HL-60 (cell line): Measurements from ENCODE around the gene SLC36A1.

Experiments used
- DNase-seq, 2 experiments: peaks; one replicate each; pipeline ENCODE4 v3.0.0-alpha.2; 2010 to 2020; ENCODE audit warnings: low read depth in 1 of 2, low spot score in 1 of 2
- H3K27ac ChIP-seq: fragments of 250-450 bp; sonication (Bioruptor Pico); replicated peaks from 2 replicates; pipeline ENCODE4 v1.5.1; 2020; ENCODE audit warnings: mild to moderate bottlenecking, moderate library complexity
- H3K27me3 ChIP-seq: fragments of 250-450 bp; sonication (Bioruptor Pico); 2 replicates; pipeline ENCODE4 v1.5.1; 2021; ENCODE audit warnings: mild to moderate bottlenecking, moderate library complexity; ENCODE audit not compliant: insufficient read depth, poor library complexity, severe bottlenecking
- H3K4me3 ChIP-seq: replicated peaks from 2 replicates; pipeline ENCODE4 v1.5.1; 2011; ENCODE audit warnings: mild to moderate bottlenecking, control low read depth, low read length; ENCODE audit not compliant: insufficient read depth
- CTCF ChIP-seq: IDR thresholded peaks from one replicate; pipeline ENCODE4 v1.5.1; 2011; ENCODE audit warnings: low read length, control low read depth, inconsistent platforms; ENCODE audit not compliant: insufficient read depth
- GABPA ChIP-seq: IDR thresholded peaks from 2 replicates; pipeline ENCODE4 v1.6.1; 2012; ENCODE audit warnings: low read depth
- POLR2AphosphoS5 ChIP-seq: IDR thresholded peaks from 2 replicates; pipeline ENCODE4 v1.6.1; 2012; ENCODE audit warnings: low read depth
- REST ChIP-seq: IDR thresholded peaks from 2 replicates; pipeline ENCODE4 v1.6.1; 2012; ENCODE audit warnings: low read depth; ENCODE audit not compliant: insufficient replicate concordance
- SPI1 ChIP-seq: IDR thresholded peaks from 2 replicates; pipeline ENCODE4 v1.6.1; 2012; ENCODE audit warnings: low read depth, mild to moderate bottlenecking, borderline replicate concordance

The SLC36A1 gene

GRCh38 chr5:151495320-151495719 lies 47.9 kb downstream of the SLC36A1 start:
- no peak for DNase-seq
- H3K4me3 ChIP-seq: no peak overlapping the region
- no peaks in the 10 kb centered on the region for H3K27me3 ChIP-seq
- TF ChIP-seq GABPA (no peak), REST (no peak)
- no peak overlapping the region for H3K27ac ChIP-seq

- no peak for DNase-seq
- no peak overlapping the region for H3K4me3 ChIP-seq
Measured at GRCh38 chr5:151496041-151496484, 48.7 kb downstream of the SLC36A1 start.

GRCh38 chr5:151497391-151498002 lies 50.1 kb downstream of the SLC36A1 start:
- no peaks in the 10 kb centered on the region for H3K27me3 ChIP-seq
- no peak for TF ChIP-seq REST
- TF ChIP-seq CTCF: no peak
- TF ChIP-seq GABPA: no peak
- TF ChIP-seq POLR2AphosphoS5: no peak
- TF ChIP-seq SPI1: no peak
- H3K4me3 ChIP-seq: no peak overlapping the region
- H3K27ac ChIP-seq: peak overlapping the region; percentile 41
- DNase-seq: no peak

More at GRCh38 chr5:151496041-151496484, 48.7 kb downstream of the SLC36A1 start:
- H3K27ac ChIP-seq: peak overlapping the region; percentile 41
- no peaks in the 10 kb centered on the region for H3K27me3 ChIP-seq
- TF ChIP-seq SPI1 (no peak), POLR2AphosphoS5 (no peak), REST (no peak), CTCF (no peak), GABPA (no peak)
